Cardiac septum (tissue), 1 donor: ENCODE results near the gene B9D2. TPM values are rescaled to one million over a fixed set of nuclear protein-coding genes. Genes with fewer than 3 reads are reported as not detected.
A peak's percentile ranks its signal among the peaks of the same experiment; 100 is the strongest.
"Not testable (repeated sequence)": the region's sequence is repeated elsewhere in the genome, so short reads cannot be mapped to it uniquely, and the experiment has no call there.

Source experiments
- DNase-seq: peaks from one replicate; pipeline ENCODE4 v3.0.0-alpha.2; 2020; ENCODE audit warnings: low spot score
- intact Hi-C: fragments of 100-400 bp; cut with DNase I; formaldehyde crosslinking; loops from one replicate; pipeline ENCODE4 v1.14.0; 2022
- long read RNA-seq: library from polyadenylated mRNA; unstranded; transcript quantifications from one replicate; pipeline ENCODE4 v2.0.0, GENCODE V29; 2021
- total RNA-seq: library from RNA; stranded (reverse); fragmentation: NEBNext Ultra II Directional; extraction: Animal tissue kit (Norgen Biotek cat#: 25700); gene quantifications from one replicate; pipeline ENCODE4 v1.2.1, GENCODE V29; 2021
- donor health status: DM: no; HTN: no; CAD: no.

The B9D2 gene
- total RNA-seq: 1.9 TPM
- long read RNA-seq, partial matches to known transcripts: 2 of 5 reads
- long read RNA-seq, other reads (novel, unspliced or antisense): 2 of 5 reads

GRCh38 chr19:41363753-41364523 lies at the start of gene B9D2:
TSS of gene B9D2 (minus strand) at chr19:41364149. CDS start at chr19:41363519, 630 bp downstream.
- intact Hi-C loops: loop anchor here (5.0 kb wide), 1 partner anchor 33 kb away; the partner anchor contains the start of genes BCKDHA and EXOSC5
- peak; percentile 98 for DNase-seq

- no peak for DNase-seq
- intact Hi-C loops: no loop called here
Observed at GRCh38 chr19:41412953-41413352, 49.0 kb upstream of the B9D2 start.

DNA sequence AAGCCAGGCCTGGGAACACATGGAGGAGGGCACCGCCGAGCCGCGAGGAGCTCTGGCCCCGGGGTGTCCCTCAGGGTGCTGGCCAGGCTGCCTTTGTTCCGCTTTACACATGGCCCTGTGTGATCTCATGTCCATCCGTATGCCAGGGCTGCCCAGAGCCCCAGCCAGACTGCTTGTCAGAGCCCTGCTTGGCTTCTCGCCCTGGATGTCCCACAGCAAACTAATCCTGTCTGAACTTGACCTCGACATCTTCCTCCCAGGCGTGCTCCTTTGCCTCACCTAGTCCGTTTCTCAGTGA lies 48.0 kb upstream of the B9D2 start:
- peak; percentile 87 for DNase-seq
- intact Hi-C loops: loop anchor here (2.0 kb wide), 1 partner anchor 15 kb away; the partner anchor contains the start of gene B3GNT8

DNA sequence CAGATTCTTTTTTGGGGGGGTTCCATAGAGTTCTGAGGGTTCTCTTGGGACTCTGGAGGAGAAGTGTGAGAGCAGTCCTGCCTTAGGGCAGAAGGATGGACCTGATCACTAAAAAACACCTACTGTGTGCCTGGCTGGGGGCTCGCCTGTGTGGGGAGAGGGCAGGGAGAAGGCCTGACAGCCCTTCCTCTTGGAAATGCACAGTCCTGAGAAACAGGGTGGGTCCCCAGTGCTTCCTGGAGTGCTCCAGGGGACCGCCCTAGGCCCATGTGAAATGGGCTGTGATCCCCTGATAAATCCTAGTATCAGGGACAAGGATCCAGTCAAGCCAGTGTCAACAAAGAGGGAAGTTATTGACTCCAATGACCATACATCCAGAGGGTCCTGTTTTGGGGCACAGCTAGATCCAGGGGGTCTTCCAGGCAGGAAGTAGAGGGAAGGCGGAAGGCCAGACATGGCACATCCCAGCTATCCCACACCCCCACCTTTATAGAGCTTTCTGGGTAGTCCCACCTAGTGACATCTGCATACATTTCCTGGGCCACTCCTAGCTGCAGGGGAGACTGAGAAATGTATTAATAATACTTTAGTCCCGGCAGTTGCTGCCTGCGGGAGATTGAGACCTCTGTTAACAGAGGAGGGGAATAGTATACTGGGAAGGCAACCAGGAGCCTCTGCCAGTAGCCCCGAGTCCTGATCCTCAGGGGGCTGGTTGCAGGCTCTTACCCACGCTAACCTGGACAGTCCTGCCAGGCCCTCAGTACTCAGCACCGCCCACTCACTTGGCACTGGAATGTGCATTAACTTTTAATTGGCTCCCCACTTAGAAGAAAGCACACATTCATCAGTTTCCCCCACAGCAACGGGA lies 47.4 kb upstream of the B9D2 start:
- DNase-seq: no peak
- intact Hi-C loops: loop anchor here (2.0 kb wide), 1 partner anchor 15 kb away; the partner anchor contains the start of gene B3GNT8

DNA sequence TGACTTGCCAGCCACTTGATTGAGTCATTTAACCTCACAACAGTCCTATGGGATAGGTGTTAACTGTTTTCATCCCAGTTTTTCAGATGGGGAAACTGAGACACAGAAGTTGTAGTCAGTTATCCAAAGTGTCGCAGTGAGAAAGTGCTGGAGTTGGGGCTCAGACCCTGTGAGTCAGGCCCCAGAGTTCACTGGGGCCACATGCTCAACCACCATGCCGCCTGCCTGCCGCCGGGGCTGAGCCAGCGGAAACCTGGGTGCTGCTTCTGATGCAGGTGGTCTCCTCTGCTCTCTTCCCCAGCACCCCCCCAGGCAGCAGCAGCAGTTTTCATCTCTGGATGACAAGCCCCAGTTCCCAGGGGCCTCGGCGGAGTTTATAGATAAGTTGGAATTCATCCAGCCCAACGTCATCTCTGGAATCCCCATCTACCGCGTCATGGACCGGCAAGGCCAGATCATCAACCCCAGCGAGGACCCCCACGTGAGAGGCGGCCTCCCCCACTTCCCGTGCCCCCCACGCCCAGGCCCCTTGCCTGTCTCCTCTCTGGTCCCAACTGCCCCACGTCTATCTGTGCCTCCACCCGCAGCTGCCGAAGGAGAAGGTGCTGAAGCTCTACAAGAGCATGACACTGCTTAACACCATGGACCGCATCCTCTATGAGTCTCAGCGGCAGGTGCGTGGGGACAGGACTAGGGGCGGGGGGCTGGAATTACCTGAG lies 46.5 kb upstream of the B9D2 start:
- intact Hi-C loops: loop anchor here (2.0 kb wide), 1 partner anchor 16 kb away; the partner anchor contains the start of gene B3GNT8
- DNase-seq: no peak

- DNase-seq: no peak
- intact Hi-C loops: no loop called here
Observed at GRCh38 chr19:41409288-41409687, 45.3 kb upstream of the B9D2 start.

GRCh38 chr19:41408846-41409245 lies 44.9 kb upstream of the B9D2 start:
- DNase-seq, intact Hi-C loops: not testable (repeated sequence)

DNA sequence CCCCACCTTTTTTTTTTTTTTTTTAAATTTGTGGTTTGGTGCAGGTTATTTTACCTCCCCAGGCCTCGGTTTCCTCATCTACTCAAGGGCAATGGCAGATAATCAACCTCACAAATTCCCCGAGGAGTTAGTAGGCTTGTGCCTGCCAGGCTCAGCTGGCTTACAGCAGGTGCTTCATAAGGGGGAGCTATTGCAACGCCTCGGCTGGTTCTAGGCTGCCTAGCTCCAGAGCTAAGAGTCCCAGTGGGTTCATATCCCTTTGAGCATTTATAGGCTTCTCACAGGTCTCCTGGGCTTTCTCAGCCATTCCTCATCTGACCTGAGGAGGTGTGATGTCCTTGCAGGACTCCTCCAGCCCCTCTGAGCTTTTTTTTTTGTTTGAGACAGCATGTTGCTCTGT lies 44.3 kb upstream of the B9D2 start:
- DNase-seq: no peak
- intact Hi-C loops: no loop called here

DNA sequence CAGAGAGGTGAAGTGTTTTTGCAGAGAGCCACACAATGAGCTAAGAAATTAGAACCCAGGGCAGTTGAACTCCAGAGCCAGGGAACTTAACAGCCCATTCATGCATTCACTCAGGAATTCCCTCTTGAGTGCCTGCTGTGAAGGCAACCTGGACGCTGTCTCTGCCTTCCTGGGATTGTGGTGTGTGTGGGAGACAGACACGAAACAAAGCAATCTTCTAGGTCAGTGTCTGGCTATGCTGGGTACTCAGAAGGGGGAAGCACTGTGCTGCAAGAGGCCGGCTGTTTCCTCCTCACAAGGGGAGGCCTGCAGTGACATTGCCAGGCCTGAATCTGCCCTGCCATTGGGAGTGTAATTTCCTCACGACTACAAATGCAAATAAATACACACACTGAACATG lies 43.3 kb upstream of the B9D2 start:
- intact Hi-C loops: no loop called here
- DNase-seq: no peak

- DNase-seq: no peak
- intact Hi-C loops: no loop called here
Observed at GRCh38 chr19:41405776-41406175, 41.8 kb upstream of the B9D2 start.

DNA sequence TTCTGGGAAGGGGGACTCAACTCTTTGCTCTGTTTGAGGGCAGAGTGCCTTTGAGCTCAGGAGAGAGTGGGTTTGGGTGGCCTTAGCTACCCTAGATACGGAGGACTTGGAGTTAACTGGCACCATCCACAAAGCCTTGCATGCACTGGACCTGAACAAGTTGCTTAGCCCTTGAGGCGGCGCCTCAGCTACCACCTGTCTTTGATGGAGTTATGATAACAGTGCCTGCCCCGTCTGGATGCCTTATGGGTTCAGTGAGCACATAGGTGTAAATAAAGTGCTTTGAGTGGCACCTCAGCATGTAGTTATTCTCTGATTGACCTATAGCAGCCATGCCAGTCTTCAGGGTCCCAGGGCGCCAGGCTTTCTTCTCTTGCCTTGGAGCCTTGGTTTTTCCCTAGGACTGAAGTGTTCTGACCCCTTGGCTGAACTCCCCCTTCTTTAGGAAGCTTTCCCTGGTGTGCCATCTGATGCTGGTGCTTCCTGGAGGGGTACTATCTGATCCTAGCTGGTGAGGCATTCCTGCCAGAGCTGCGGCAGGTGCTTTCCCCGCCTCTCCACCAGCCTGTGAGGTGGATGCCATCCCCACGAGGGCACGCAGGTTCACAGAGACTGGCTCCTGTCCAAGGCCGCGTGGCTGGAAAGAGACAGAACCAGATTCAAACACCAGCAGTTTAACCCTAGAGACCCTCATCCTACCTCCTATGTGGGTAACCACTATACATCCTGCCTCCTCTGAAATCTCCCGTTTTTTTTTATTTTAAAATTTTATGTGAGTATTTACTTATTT lies 39.4 kb upstream of the B9D2 start:
- intact Hi-C loops: no loop called here
- DNase-seq: no peak

DNA sequence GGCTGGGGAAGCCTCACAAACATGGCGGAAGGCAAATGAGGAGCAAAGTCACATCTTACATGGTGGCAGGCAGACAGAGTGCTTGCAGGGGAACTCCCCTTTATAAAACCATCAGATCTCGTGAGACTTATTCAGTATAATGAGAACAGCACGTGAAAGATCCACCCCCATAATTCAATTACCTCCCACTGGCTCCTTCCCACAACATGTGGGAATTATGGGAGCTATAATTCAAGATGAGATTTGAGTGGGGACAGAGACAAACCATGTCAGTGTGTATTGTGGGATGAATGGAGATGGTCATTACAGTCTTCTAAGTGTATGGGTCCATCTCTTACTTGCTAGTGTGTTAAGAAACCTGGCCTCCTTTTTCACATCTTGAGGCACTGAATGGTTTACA lies 38.1 kb upstream of the B9D2 start:
- intact Hi-C loops: no loop called here
- DNase-seq: no peak

DNA sequence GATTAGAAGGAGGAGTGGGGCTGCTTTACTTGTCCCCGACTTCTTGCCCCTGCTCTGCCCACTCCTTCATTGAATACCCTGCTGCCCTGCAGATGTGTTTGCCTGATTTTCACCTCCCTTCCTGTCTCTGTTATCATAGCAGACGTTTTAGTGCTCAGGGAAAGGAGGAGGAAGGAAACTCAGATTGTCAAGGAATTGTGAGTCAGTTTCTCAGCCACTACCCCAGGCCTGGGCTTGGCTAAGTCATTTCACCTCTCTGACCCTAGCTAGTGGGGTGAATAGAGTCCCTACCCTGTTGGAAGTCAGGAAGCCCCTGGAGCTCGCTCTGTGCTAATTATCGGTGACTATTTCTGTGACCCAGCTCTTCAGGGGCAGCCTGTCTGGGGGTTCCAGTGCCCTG lies 37.5 kb upstream of the B9D2 start:
- intact Hi-C loops: no loop called here
- DNase-seq: no peak

DNA sequence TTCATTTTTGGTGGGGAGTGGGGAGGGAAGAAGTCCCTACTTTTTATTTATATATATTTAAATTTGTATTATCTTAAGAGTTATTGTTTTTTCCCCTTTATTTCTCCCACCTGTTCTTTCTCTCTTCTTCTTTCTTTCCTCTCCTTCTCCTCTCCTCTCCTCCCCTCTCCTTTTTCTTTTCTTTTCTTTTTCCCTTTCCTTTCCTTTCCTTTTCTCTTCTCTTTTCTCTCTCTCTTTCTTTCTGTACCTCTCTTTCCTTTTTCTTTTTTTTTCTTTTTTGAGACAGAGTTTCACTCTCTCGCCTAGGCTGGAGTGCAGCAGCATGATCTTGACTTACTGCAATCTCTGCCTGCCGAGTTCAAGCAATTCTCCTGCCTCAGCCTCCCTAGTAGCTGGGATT lies 35.6 kb upstream of the B9D2 start:
- no peak for DNase-seq
- intact Hi-C loops: loop anchor here (5.0 kb wide), 1 partner anchor 37 kb away; the partner anchor contains the start of gene B9D2

DNA sequence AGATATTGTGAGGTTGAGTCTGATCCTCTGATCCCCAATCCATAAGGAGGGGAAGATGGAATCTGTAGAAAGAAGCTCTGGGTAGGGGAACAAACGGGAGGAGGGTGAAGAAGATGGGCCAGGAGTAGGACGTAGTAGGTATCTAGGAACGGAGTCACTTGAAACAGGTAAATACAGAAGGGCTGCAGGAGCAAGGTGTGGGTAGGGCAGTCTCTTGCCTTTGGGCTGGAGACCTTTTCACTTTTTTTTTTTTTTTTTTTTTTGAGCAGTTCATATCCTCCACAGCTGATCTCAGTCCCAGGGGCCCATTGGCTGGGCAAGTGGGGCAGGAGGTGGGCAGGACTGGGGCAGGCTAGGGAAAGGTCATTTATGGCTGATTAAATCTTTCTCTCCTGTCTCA lies 35.1 kb upstream of the B9D2 start:
- intact Hi-C loops: loop anchor here (5.0 kb wide), 1 partner anchor 37 kb away; the partner anchor contains the start of gene B9D2
- no peak for DNase-seq

- no peak for DNase-seq
- intact Hi-C loops: loop anchor here (5.0 kb wide), 1 partner anchor 36 kb away; the partner anchor contains the start of gene B9D2
Observed at GRCh38 chr19:41398598-41398997, 34.6 kb upstream of the B9D2 start.

DNA sequence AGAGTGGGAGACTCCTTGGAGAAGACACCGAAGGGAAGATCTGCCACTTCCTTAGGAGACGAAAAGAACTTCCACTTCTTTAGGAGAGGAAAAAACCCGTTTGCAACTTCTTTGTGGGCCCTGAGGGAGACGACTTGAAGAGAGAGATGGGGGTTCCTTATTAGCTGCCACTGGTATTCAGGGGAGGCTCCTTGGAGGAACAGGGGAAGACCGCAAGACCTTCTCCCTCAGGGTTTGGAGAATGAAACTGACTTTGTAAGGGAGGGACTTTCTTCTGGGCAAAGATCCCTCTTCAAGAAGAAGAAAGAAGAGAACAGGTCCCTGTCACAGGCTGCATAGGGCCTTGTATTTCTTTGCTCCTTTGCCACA lies 34.1 kb upstream of the B9D2 start:
- DNase-seq: no peak
- intact Hi-C loops: loop anchor here (5.0 kb wide), 1 partner anchor 36 kb away; the partner anchor contains the start of gene B9D2

GRCh38 chr19:41397086-41398049 lies 33.4 kb upstream of the B9D2 start, which contains the start of the genes BCKDHA and EXOSC5:
TSS of gene BCKDHA (plus strand) at chr19:41397818. CDS start at chr19:41397828, 10 bp downstream.
TSS of gene EXOSC5 (minus strand) at chr19:41397359. CDS start at chr19:41397328, 31 bp downstream.
- peak; percentile 100 for DNase-seq
- intact Hi-C loops: loop anchor here (2.0 to 5.0 kb wide), 2 partner anchors 35 to 41 kb away; partner anchors contain the start of genes B9D2 and DMAC2
